ENCODE data around the gene ACO2. TPM values are rescaled to one million over a fixed set of nuclear protein-coding genes. Genes with fewer than 3 reads are reported as not detected.
A peak's percentile ranks its signal among the peaks of the same experiment; 100 is the strongest.

The ACO2 gene
- total and polyA plus RNA-seq, 2 of the 13 experiments (the other 11 are each of a cell fraction or from before 2014, with no cell fraction given): 19.2 to 45.6 TPM

- 0 out of 2 replicates have a peak, but pooled peaks have one; percentile 34 for TF ChIP-seq ZBTB4 (CRISPR knock-in tag; IDR thresholded peaks at IDR 0.05; ENCODE audit: borderline replicate concordance)
- TF ChIP-seq CENPT (CRISPR knock-in tag; IDR thresholded peaks at IDR 0.05; ENCODE audit: low read depth): no peak
- no peak for TF ChIP-seq RORA (CRISPR knock-in tag; IDR thresholded peaks at IDR 0.05)
- no peak for TF ChIP-seq IRF2 (CRISPR knock-in tag; IDR thresholded peaks at IDR 0.05)
- TF ChIP-seq ARID2 (CRISPR knock-in tag; IDR thresholded peaks at IDR 0.05; ENCODE audit: borderline replicate concordance): no peak
- TF ChIP-seq ZNF737 (CRISPR knock-in tag; IDR thresholded peaks at IDR 0.05; ENCODE audit: borderline replicate concordance): no peak
- no peak for TF ChIP-seq ZNF678 (CRISPR knock-in tag; IDR thresholded peaks at IDR 0.05)
- TF ChIP-seq ZNF33A (CRISPR knock-in tag; IDR thresholded peaks at IDR 0.05; ENCODE audit: borderline replicate concordance): no peak
- no peak for TF ChIP-seq CCDC6 (CRISPR knock-in tag; IDR thresholded peaks at IDR 0.05)
- TF ChIP-seq ZNF619 (CRISPR knock-in tag; IDR thresholded peaks at IDR 0.05): no peak
- no peak for TF ChIP-seq FUBP1 (CRISPR knock-in tag; IDR thresholded peaks at IDR 0.05; ENCODE audit: borderline replicate concordance)
- no peak for TF ChIP-seq ZNF644 (CRISPR knock-in tag; IDR thresholded peaks at IDR 0.05; ENCODE audit: low read depth)
- TF ChIP-seq ZNF512 (CRISPR knock-in tag; IDR thresholded peaks at IDR 0.05): no peak
- no peak for TF ChIP-seq SSRP1 (CRISPR knock-in tag; IDR thresholded peaks at IDR 0.05)
- no peak for TF ChIP-seq PLRG1 (conservative IDR thresholded peaks at IDR 0.05)
- peak; percentile 54 for TF ChIP-seq XRCC5 (optimal IDR thresholded peaks at IDR 0.05; ENCODE audit: low read length)
- no peak for TF ChIP-seq ARNT2 (CRISPR knock-in tag; IDR thresholded peaks at IDR 0.05; ENCODE audit: low read depth)
- no peak for TF ChIP-seq BRD4 (CRISPR knock-in tag; IDR thresholded peaks at IDR 0.05)
- TF ChIP-seq SMAD1 (CRISPR knock-in tag; IDR thresholded peaks at IDR 0.05; ENCODE audit: borderline replicate concordance, low read depth): no peak
- TF ChIP-seq ZNF674 (CRISPR knock-in tag; IDR thresholded peaks at IDR 0.05; ENCODE audit: low read depth): no peak
- peak; percentile 5; the same call in 1 of the 2 replicates for TF ChIP-seq KDM2A (CRISPR knock-in tag; IDR thresholded peaks at IDR 0.05; ENCODE audit: borderline replicate concordance, low read depth)
Measured at GRCh38 chr22:41517172-41518047, 48.5 kb downstream of the ACO2 start (continued).

All from HepG2 (cell line).